ENCODE data around the gene ZNF648.
"Not testable (repeated sequence)": the region's sequence is repeated elsewhere in the genome, so short reads cannot be mapped to it uniquely, and the experiment has no call there.

The ZNF648 gene

DNA sequence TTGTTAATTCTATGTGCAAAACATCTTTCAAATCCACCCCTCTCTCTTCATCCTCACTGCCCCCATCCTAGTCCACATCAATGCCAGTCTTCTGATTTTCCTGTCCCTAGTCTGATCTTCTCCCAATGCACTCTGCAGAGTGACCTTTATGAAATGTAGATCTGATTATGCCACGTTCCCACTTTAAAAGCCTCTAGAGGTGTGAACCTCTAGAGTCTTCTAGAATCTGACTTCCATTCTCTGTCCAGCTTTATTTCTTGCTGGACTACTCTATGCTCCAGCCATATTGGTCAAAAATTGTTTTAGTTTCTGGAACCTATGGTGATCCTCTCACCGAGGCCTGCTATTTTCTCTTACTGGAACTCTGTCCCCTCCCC is 32.5 kb downstream of the ZNF648 start:
- H3K9me3 ChIP-seq (ENCODE audit: control insufficient read depth, low read length): no peaks in the 10 kb centered on the region
- H3K9ac ChIP-seq: no peak overlapping the region
- peak overlapping the region; percentile 75 for H3K4me3 ChIP-seq (ENCODE audit: low read depth, low read length)
- H3K79me2 ChIP-seq: no peaks in the 10 kb centered on the region
- no peaks in the 10 kb centered on the region for H3K36me3 ChIP-seq (ENCODE audit: control insufficient read depth, insufficient read depth, low read length)
- TF ChIP-seq, protein P1, sequence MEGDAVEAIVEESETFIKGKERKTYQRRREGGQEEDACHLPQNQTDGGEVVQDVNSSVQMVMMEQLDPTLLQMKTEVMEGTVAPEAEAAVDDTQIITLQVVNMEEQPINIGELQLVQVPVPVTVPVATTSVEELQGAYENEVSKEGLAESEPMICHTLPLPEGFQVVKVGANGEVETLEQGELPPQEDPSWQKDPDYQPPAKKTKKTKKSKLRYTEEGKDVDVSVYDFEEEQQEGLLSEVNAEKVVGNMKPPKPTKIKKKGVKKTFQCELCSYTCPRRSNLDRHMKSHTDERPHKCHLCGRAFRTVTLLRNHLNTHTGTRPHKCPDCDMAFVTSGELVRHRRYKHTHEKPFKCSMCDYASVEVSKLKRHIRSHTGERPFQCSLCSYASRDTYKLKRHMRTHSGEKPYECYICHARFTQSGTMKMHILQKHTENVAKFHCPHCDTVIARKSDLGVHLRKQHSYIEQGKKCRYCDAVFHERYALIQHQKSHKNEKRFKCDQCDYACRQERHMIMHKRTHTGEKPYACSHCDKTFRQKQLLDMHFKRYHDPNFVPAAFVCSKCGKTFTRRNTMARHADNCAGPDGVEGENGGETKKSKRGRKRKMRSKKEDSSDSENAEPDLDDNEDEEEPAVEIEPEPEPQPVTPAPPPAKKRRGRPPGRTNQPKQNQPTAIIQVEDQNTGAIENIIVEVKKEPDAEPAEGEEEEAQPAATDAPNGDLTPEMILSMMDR (IDR thresholded peaks at IDR 0.05): no peak
- peak overlapping the region; percentile 85 for H2AFZ ChIP-seq
- H3K4me1 ChIP-seq: no peaks in the 10 kb centered on the region
- H3K4me2 ChIP-seq (ENCODE audit: low read length): peak overlapping the region; percentile 75
- H3K27ac ChIP-seq: peak overlapping the region; percentile 90
- H3K27me3 ChIP-seq (ENCODE audit: control insufficient read depth, insufficient read depth, low read length): no peaks in the 10 kb centered on the region

DNA sequence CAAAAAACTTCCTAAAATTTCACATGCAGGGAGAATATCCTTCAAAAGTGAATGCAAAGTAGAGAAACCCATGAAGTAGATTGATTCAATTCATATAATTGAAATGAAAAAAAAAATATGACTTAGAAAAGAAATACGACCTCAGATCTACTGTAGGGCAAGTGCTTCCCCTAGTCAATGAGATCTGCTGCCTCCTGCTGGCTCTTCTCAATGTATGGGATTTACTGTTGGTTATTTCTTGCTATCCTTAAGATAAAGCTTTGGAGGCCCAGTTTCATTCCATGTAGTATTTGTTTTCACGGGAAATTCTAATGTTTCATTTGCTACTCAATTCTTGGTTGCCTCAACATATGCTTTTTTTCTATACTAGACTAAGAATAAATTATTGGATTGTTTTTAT is 46.2 kb downstream of the ZNF648 start:
- no peaks in the 10 kb centered on the region for H3K79me2 ChIP-seq
- no peak overlapping the region for H3K9ac ChIP-seq
- no peak overlapping the region for H3K4me2 ChIP-seq (ENCODE audit: low read length)

DNA sequence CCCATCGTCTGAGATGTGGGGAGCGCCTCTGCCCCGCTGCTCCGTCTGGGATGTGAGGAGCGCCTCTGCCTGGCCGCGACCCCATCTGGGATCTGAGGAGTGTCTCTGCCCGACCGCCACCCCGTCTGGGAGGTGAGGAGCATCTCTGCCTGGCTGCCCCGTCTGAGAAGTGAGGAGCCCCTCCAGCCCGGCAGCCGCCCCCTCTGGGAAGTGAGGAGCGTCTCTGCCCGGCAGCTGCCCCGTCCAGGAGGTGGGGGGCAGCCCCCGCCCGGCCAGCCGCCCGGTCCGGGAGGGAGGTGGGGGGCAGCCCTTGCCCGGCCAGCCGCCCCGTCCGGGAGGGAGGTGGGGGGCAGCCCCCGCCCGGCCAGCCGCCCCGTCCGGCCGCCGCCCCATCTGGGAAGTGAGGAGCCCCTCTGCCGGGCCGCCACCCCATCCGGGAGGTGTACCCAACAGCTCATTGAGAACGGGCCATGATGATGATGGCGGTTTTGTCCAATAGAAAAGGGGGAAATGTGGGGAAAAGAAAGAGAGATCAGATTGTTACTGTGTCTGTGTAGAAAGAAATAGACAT is 50.6 kb downstream of the ZNF648 start:
- not testable (repeated sequence) for H3K9me3 ChIP-seq (ENCODE audit: control insufficient read depth, low read length); H3K36me3 ChIP-seq (ENCODE audit: control insufficient read depth, insufficient read depth, low read length); H3K4me2 ChIP-seq (ENCODE audit: low read length); H3K27me3 ChIP-seq (ENCODE audit: control insufficient read depth, insufficient read depth, low read length); H3K27ac ChIP-seq; H3K9ac ChIP-seq; H3K4me3 ChIP-seq (ENCODE audit: low read depth, low read length); H3K79me2 ChIP-seq; H2AFZ ChIP-seq; H3K4me1 ChIP-seq

More for the DNA sequence above, 46.2 kb downstream of the ZNF648 start:
- TF ChIP-seq, protein P1 (IDR thresholded peaks at IDR 0.05): no peak
- H2AFZ ChIP-seq: no peak overlapping the region
- no peaks in the 10 kb centered on the region for H3K36me3 ChIP-seq (ENCODE audit: control insufficient read depth, insufficient read depth, low read length)
- no peak overlapping the region for H3K27ac ChIP-seq
- no peaks in the 10 kb centered on the region for H3K4me1 ChIP-seq
- H3K4me3 ChIP-seq (ENCODE audit: low read depth, low read length): no peak overlapping the region
- H3K9me3 ChIP-seq (ENCODE audit: control insufficient read depth, low read length): no peaks in the 10 kb centered on the region
- H3K27me3 ChIP-seq (ENCODE audit: control insufficient read depth, insufficient read depth, low read length): no peaks in the 10 kb centered on the region

DNA sequence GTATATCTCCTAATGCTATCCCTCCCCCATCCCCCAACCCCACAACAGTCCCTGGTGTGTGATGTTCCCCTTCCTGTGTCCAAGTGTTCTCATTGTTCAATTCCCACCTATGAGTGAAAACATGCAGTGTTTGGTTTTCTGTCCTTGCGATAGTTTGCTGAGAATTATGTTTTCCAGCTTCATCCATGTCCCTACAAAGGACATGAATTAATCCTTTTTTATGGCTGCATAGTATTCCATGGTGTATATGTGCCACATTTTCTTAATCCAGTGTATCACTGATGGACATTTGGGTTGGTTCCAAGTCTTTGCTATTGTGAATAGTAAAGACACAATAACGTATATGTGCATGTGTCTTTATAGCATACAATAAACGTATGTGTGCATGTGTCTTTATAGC is 56.1 kb downstream of the ZNF648 start:
- not testable (repeated sequence) for H2AFZ ChIP-seq; H3K4me3 ChIP-seq (ENCODE audit: low read depth, low read length)

DNA sequence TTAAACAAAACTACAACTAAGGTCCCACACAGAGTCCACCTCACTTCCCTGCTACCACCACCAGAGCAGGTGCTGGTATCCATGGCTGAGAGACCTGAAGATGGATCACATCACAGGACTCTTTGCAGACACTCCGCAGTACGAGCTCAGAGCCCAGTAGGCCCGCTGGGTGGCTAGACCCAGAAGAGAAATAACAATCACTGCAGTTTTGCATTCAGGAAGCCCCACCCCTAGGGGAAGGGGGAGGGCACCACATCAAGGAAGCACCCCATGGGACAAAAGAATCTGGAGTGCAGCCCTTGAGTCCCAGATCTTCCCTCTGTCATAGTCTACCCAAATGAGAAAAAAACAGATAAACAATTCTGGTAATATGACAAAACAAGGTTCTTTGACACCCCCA is 56.9 kb downstream of the ZNF648 start:
- TF ChIP-seq, protein P1 (IDR thresholded peaks at IDR 0.05): no peak
- H2AFZ ChIP-seq: no peak overlapping the region
- H3K27ac ChIP-seq: no peak overlapping the region
- no peaks in the 10 kb centered on the region for H3K4me1 ChIP-seq
- no peaks in the 10 kb centered on the region for H3K9me3 ChIP-seq (ENCODE audit: control insufficient read depth, low read length)
- no peaks in the 10 kb centered on the region for H3K36me3 ChIP-seq (ENCODE audit: control insufficient read depth, insufficient read depth, low read length)
- H3K4me2 ChIP-seq (ENCODE audit: low read length): no peak overlapping the region
- no peaks in the 10 kb centered on the region for H3K79me2 ChIP-seq
- H3K27me3 ChIP-seq (ENCODE audit: control insufficient read depth, insufficient read depth, low read length): no peaks in the 10 kb centered on the region
- no peak overlapping the region for H3K9ac ChIP-seq
- H3K4me3 ChIP-seq (ENCODE audit: low read depth, low read length): no peak overlapping the region

More for the DNA sequence above, 56.1 kb downstream of the ZNF648 start:
- not testable (repeated sequence) for H3K79me2 ChIP-seq; H3K9me3 ChIP-seq (ENCODE audit: control insufficient read depth, low read length); H3K4me1 ChIP-seq; H3K9ac ChIP-seq; H3K36me3 ChIP-seq (ENCODE audit: control insufficient read depth, insufficient read depth, low read length); H3K4me2 ChIP-seq (ENCODE audit: low read length); H3K27me3 ChIP-seq (ENCODE audit: control insufficient read depth, insufficient read depth, low read length); H3K27ac ChIP-seq

All from parathyroid adenoma (tissue), 2 donors.